HUES48 (cell line): Measurements from ENCODE around the gene ARL15.

ENCODE experiments used
- H3K27ac ChIP-seq: one replicate; pipeline ENCODE4 v1.7.0; 2013; ENCODE audit warnings: low read depth, low read length, inconsistent platforms
- H3K27me3 ChIP-seq: 2 replicates; pipeline ENCODE4 v1.6.1; 2013; ENCODE audit warnings: mild to moderate bottlenecking, low read length; ENCODE audit not compliant: control insufficient read depth, insufficient read depth
- H3K36me3 ChIP-seq: 2 replicates; pipeline ENCODE4 v1.6.1; 2013; ENCODE audit warnings: low read length; ENCODE audit not compliant: control insufficient read depth, insufficient read depth
- H3K4me1 ChIP-seq: 2 replicates; pipeline ENCODE4 v1.6.1; 2013; ENCODE audit warnings: mild to moderate bottlenecking, low read length; ENCODE audit not compliant: control insufficient read depth, insufficient read depth
- H3K4me3 ChIP-seq: 2 replicates; pipeline ENCODE4 v1.5.1; 2013; ENCODE audit warnings: mild to moderate bottlenecking, low read depth, low read length
- H3K9ac ChIP-seq: 2 replicates; pipeline ENCODE4 v1.6.1; 2013; ENCODE audit warnings: mild to moderate bottlenecking, low read depth, low read length, moderate library complexity
- H3K9me3 ChIP-seq: 2 replicates; pipeline ENCODE4 v1.6.1; 2013; ENCODE audit warnings: low read length; ENCODE audit not compliant: control insufficient read depth, insufficient read depth

ARL15 gene

DNA sequence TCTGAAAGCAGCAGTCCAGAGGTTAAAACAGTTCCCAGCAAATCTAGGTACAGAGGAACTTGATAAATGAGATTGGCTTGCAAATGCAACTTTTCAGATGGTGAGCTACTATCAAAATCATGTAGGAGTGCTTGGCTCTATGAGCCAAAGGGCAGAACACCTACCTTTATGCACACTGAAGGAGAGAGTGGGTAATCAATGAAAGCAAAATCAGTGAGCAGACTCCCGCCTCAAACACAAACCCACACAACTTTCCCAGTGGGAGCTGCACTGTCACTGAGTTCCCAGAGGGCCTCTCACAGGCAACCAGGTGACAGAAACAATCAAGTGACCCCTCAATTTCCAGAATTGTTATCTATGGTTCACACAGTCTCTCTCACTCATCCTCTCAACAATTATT, 8.5 kb downstream of the ARL15 start:
- peaks cover 34% of the 10 kb centered on the region for H3K4me1 ChIP-seq
- no peaks in the 10 kb centered on the region for H3K9me3 ChIP-seq
- no peaks in the 10 kb centered on the region for H3K36me3 ChIP-seq
- no peak overlapping the region for H3K9ac ChIP-seq
- no peak overlapping the region for H3K27ac ChIP-seq
- H3K4me3 ChIP-seq, result no peak overlapping the region
- no peaks in the 10 kb centered on the region for H3K27me3 ChIP-seq

DNA sequence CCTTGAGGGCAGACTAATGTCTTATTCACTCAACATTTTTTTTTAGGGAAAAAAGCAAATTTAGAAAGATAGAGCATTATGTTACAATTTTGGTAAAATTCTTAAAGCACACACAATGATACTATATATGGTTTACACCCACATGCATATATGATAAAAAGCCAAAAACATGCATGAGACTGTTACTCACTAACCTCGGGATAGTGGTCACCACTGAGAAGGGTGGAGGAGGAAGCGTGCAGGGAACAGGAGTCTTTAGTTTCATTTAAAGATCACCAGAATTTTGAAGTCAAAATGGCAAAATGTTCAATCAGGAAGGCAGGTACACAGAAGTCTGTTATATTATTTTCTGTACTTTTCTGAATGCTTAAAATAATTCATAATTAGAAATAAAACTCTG, 9.2 kb downstream of the ARL15 start:
- Histone ChIP-seq H3K4me3 (no peak overlapping the region), H3K27ac (no peak overlapping the region), H3K9ac (no peak overlapping the region), H3K27me3 (no peaks in the 10 kb centered on the region), H3K36me3 (no peaks in the 10 kb centered on the region), H3K4me1 (peaks cover 40% of the 10 kb centered on the region), H3K9me3 (no peaks in the 10 kb centered on the region)

DNA sequence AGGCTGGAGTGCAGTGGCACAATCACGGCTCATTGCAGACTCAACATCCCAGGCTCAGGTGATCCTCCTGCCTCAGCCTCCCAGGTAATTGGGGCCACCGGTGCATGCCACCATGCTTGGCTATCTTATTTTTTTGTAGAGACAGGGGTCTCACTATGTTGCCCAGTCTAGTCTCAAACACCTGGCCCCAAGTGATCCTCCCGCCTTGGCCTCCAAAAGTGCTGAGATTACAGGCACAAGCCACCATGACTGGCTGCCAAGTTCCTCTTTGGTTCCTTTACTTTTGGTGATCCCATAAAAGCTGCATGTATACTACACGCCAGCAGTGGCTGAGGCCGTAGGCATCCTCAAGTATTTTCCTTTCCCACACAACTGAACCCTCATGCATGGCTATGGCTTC, 11.4 kb downstream of the ARL15 start:
- Histone ChIP-seq H3K36me3 (no peaks in the 10 kb centered on the region), H3K9me3 (no peaks in the 10 kb centered on the region), H3K9ac (no peak overlapping the region), H3K4me3 (no peak overlapping the region), H3K27ac (no peak overlapping the region), H3K27me3 (no peaks in the 10 kb centered on the region), H3K4me1 (peaks cover 31% of the 10 kb centered on the region)

DNA sequence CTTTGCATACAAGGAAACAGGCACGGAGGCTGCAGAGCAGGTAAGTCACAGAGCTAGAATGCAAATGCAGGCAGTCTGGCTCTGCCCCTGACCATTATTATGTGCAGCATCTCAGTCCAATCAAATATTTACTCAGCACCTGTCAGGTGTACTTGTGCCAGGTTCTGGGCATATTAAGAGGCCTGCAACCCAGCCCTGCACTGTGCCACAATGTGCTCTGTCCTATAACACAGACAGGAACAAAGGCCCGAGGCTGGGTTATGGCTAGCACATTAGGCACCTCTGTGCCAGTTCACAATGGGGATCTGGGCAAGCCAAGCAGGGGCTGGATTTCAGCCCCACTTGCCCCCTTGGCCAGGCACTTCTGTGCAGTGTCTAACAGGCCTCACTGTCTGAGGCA, 14.0 kb downstream of the ARL15 start:
- no peaks in the 10 kb centered on the region for H3K36me3 ChIP-seq
- no peak overlapping the region for H3K9ac ChIP-seq
- no peak overlapping the region for H3K4me3 ChIP-seq
- H3K4me1 ChIP-seq, result peaks cover 14% of the 10 kb centered on the region; the same call in 1 of the 2 replicates
- no peak overlapping the region for H3K27ac ChIP-seq
- H3K27me3 ChIP-seq, result no peaks in the 10 kb centered on the region
- no peaks in the 10 kb centered on the region for H3K9me3 ChIP-seq

DNA sequence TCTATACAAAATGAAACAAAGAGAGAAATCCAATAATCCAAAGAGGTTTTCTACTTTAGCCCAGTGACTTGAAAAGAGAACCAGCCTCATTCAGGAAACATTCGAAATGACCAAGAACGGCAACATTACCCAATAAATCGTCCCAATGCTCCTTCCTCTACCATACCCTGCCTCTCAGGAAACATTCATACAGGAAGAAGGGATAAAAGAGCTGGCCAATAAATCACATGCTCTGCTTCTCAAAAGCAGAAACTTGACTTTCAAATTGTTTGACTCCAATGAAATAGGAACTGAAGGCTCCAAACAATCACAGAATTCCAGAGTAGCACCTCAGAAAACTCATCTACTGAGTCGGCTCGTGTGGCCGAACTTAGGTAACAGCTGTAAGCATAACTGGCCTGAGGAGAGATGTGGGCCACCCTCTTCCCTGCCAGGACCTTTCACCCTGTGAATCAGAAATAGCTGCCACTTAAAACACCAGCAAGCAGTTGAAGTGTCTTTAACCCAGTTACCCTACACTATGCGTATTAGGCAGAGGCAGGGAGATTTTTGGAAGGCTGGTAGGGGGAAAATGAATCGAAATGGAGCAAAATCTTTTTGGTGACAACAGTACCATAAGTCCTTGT, 14.6 kb downstream of the ARL15 start:
- H3K9me3 ChIP-seq, result no peaks in the 10 kb centered on the region
- H3K4me3 ChIP-seq, result no peak overlapping the region
- H3K27ac ChIP-seq, result no peak overlapping the region
- H3K9ac ChIP-seq, result no peak overlapping the region
- H3K4me1 ChIP-seq, result peaks cover 14% of the 10 kb centered on the region; the same call in 1 of the 2 replicates
- no peaks in the 10 kb centered on the region for H3K27me3 ChIP-seq
- no peaks in the 10 kb centered on the region for H3K36me3 ChIP-seq

DNA sequence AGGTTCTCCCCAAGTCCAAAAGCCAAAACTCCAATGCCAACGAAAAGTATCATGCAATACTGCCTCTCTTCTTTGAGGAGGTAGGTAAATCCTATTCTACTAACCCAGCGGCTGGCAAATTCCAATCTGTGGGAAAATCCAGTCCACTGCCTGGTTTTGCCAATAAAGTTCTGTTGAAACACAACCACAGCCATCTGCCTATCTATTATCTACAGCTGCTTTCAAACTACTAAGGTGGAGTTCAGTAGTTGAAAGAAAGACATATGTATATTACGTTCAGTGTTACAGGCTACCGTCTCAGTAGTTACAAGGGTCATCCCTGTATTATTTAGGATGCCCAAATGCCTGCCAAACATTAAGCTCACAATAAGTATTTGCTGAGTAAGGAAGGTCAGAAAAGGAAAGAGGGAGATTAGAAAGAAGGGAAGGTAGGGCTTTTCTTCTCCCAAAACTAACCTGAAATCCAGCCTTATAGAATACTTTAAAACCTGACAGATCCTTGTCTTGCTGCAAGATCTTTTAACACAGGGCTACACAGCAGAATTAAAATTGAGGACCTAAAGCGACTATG, 16.2 kb downstream of the ARL15 start:
- H3K27me3 ChIP-seq, result no peaks in the 10 kb centered on the region
- H3K9me3 ChIP-seq, result no peaks in the 10 kb centered on the region
- peaks cover 20% of the 10 kb centered on the region for H3K4me1 ChIP-seq
- no peak overlapping the region for H3K9ac ChIP-seq
- no peak overlapping the region for H3K4me3 ChIP-seq
- no peak overlapping the region for H3K27ac ChIP-seq
- no peaks in the 10 kb centered on the region for H3K36me3 ChIP-seq

DNA sequence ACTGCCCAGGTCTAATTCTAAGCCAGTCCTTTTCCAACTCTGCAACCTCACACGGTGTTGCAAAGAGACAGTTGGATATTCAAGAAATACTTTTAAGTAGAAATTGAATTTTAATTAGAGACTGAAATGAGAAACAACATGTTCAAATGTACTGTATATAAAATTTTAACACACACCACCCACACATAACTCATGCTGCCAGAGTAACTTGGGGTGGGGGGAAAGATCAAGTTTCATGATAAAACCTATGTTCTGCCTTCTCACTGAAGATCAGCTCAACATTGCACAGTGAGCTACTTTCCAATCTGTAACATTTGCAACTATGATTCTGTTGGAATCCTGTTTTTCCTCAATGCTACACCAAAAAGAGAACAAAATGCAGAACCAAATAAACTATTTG, 17.5 kb downstream of the ARL15 start:
- Histone ChIP-seq H3K36me3 (no peaks in the 10 kb centered on the region), H3K27me3 (no peaks in the 10 kb centered on the region), H3K4me1 (peaks cover 20% of the 10 kb centered on the region), H3K27ac (no peak overlapping the region), H3K9me3 (no peaks in the 10 kb centered on the region), H3K4me3 (no peak overlapping the region), H3K9ac (no peak overlapping the region)

DNA sequence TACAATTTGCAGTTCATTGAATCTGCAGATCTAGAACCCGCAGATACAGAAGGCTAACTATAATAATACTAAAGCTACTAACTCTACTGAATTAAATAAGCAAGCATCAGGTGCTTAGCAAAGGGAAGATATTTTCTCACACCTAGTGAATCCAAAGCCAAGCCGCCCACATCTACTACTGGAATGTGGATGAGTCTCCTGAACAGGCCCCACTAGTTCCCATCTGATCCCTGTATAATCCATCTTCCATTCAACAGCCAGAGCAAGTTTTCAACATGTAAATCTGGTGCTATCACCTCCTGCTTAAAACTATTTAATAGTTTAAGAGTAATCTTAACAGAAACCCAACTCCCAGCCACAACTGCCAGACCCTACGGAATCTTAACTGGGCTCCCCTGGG, 18.9 kb downstream of the ARL15 start:
- H3K27ac ChIP-seq, result no peak overlapping the region
- no peaks in the 10 kb centered on the region for H3K27me3 ChIP-seq
- H3K36me3 ChIP-seq, result no peaks in the 10 kb centered on the region
- H3K4me3 ChIP-seq, result no peak overlapping the region
- H3K9ac ChIP-seq, result no peak overlapping the region
- peaks cover 16% of the 10 kb centered on the region for H3K4me1 ChIP-seq
- no peaks in the 10 kb centered on the region for H3K9me3 ChIP-seq

DNA sequence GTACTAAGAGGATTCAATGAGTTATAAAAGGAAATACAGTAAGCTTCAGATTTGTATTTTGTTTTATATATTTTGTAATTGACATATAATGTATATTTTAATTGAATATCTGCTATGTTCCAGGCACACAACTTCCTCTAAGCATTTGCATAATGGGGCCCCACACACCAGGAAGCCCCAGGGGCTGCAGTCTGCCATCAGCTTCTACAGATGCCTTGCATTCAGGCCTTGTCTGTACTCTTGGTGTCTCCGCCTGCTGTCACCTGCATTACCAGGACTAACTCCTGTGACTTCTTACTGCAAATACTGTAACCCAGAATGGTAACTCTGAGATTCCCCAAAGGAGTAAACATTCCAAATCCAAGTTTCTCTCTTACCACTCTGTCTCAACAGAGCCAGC, 20.6 kb downstream of the ARL15 start:
- no peak overlapping the region for H3K4me3 ChIP-seq
- H3K4me1 ChIP-seq, result peaks cover 15% of the 10 kb centered on the region
- H3K9ac ChIP-seq, result no peak overlapping the region
- H3K27me3 ChIP-seq, result no peaks in the 10 kb centered on the region
- no peaks in the 10 kb centered on the region for H3K9me3 ChIP-seq
- H3K27ac ChIP-seq, result no peak overlapping the region
- no peaks in the 10 kb centered on the region for H3K36me3 ChIP-seq

DNA sequence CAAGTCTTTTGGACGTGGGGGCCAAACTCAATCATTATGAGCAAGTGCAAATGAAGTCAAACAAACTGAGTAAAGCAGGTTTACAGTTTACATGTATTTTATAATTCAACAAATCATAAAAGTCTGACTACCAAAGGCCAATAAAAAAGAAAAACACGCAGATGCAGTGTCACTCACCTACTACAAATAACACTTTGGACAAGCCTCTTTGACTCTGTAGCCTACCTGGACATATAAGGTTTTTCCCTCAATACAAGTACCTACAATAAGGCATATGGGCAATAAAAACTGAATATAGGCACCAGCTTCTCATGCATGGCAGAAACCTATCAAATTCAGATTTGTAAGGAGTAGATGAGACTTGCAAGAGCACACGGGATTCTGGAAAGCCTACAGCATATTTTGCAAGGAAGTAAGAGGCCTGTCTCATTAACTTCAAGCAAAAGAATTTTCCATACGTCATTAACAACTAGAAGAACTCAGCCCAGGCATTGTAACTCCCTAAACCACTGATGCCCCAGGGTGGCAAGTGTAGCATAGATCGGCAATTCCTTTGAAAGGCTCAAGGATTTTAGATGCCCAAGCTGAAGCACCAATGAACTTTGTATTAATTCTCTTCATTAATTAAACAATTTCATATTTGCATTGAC, 21.7 kb downstream of the ARL15 start:
- no peaks in the 10 kb centered on the region for H3K36me3 ChIP-seq
- peaks cover 15% of the 10 kb centered on the region for H3K4me1 ChIP-seq
- H3K4me3 ChIP-seq, result no peak overlapping the region
- no peak overlapping the region for H3K27ac ChIP-seq
- no peaks in the 10 kb centered on the region for H3K9me3 ChIP-seq
- H3K9ac ChIP-seq, result no peak overlapping the region
- no peaks in the 10 kb centered on the region for H3K27me3 ChIP-seq

DNA sequence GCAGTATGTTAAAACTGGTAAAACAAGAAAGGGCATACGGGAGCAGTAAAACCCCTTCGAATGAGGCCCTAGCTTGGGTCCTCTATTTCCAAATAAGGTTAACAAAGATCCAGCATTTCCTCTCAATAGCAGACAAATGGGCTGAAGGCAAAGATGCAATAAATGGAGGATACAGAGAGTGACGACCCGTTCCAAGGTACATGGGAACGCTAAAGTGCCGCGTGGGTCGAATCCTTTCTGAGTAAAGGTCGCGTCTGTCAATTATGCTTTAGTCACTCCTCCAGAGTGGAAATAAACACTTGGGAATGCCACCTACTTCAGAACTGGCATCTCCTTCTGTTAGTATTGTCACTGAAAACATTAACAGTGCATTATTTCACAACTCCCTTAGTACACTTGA, 24.7 kb downstream of the ARL15 start:
- no peaks in the 10 kb centered on the region for H3K9me3 ChIP-seq
- H3K9ac ChIP-seq, result no peak overlapping the region
- no peaks in the 10 kb centered on the region for H3K36me3 ChIP-seq
- no peaks in the 10 kb centered on the region for H3K27me3 ChIP-seq
- no peak overlapping the region for H3K4me3 ChIP-seq
- no peak overlapping the region for H3K27ac ChIP-seq
- H3K4me1 ChIP-seq, result peaks cover 15% of the 10 kb centered on the region
